IMR-90 (cell line): ENCODE measurements around the gene NEO1.
"Not testable (repeated sequence)": the region's sequence is repeated elsewhere in the genome, so short reads cannot be mapped to it uniquely, and the experiment has no call there.

Experiments used
- BHLHE40 ChIP-seq: fragments of 150-350 bp; IDR thresholded peaks from 2 replicates; pipeline ENCODE4 v1.6.1; 2016; ENCODE audit warnings: mild to moderate bottlenecking, low read depth, low read length
- CEBPB ChIP-seq: IDR thresholded peaks from 2 replicates; pipeline ENCODE4 v1.6.1; 2012; ENCODE audit warnings: low read depth, low read length, improper control_type of control experiment
- CHD1 ChIP-seq: IDR thresholded peaks from 2 replicates; pipeline ENCODE4 v1.6.1; 2012; ENCODE audit warnings: low read depth, low read length, improper control_type of control experiment
- SMC3 ChIP-seq: fragments of 150-350 bp; IDR thresholded peaks from 2 replicates; pipeline ENCODE4 v1.6.1; 2016; ENCODE audit warnings: low read depth, mild to moderate bottlenecking, antibody characterized with exemption, low read length, moderate library complexity
- TF ChIP-seq, protein P1 (sequence below): conservative IDR thresholded peaks from 2 replicates; pipeline ENCODE4 v1.5.1; 2012; ENCODE audit warnings: mild to moderate bottlenecking, low read depth, low read length, improper control_type of control experiment

DNA sequence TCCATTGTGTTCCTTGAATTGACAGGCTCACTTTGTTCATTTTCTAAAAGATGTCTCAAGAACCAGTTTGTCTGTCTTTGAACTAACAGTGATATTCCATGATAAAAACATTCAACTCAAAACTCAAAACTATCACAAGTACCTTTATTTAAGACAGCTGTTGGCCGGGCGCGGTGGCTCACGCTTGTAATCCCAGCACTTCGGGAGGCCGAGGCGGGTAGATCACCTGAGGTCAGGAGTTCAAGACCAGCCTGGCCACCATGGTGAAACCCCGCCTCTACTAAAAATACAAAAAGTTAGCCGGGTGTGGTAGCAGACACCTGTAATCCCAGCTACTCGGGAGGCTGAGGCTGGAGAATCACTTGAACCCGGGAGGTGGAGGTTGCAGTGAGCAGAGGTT lies 248.0 kb downstream of the NEO1 start:
- TF ChIP-seq CHD1, BHLHE40, CEBPB, SMC3: not testable (repeated sequence)
- TF ChIP-seq, protein P1, sequence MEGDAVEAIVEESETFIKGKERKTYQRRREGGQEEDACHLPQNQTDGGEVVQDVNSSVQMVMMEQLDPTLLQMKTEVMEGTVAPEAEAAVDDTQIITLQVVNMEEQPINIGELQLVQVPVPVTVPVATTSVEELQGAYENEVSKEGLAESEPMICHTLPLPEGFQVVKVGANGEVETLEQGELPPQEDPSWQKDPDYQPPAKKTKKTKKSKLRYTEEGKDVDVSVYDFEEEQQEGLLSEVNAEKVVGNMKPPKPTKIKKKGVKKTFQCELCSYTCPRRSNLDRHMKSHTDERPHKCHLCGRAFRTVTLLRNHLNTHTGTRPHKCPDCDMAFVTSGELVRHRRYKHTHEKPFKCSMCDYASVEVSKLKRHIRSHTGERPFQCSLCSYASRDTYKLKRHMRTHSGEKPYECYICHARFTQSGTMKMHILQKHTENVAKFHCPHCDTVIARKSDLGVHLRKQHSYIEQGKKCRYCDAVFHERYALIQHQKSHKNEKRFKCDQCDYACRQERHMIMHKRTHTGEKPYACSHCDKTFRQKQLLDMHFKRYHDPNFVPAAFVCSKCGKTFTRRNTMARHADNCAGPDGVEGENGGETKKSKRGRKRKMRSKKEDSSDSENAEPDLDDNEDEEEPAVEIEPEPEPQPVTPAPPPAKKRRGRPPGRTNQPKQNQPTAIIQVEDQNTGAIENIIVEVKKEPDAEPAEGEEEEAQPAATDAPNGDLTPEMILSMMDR = not testable (repeated sequence)
